ENCODE measurements around the gene SKAP2. TPM values are rescaled to one million over a fixed set of nuclear protein-coding genes. Genes with fewer than 3 reads are reported as not detected.

SKAP2 gene
- total RNA-seq, 1 experiment from 2014 or later, result 30.7 TPM

DNA sequence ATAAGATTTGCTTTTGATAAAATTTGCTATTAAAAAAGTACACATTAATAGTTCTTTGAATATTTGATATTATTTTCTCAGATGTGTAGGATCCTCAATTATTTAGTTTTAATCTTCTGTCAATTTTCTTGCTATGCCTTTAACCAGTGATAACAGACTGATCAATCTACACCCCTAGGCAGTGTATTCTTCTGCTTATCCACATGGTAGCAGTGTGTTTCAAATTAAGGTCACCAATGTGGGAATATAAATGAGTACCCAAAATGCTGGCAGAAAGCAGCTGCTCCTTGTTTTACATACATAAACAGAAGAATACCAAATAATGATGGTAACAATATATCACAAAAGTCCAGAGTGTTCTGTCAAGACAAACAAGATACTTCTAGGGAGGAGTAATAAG is 87.0 kb downstream of the SKAP2 start:
- TF ChIP-seq, protein P1, sequence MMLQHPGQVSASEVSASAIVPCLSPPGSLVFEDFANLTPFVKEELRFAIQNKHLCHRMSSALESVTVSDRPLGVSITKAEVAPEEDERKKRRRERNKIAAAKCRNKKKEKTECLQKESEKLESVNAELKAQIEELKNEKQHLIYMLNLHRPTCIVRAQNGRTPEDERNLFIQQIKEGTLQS (IDR thresholded peaks at IDR 0.05), result no peak
- TF ChIP-seq, protein P2, sequence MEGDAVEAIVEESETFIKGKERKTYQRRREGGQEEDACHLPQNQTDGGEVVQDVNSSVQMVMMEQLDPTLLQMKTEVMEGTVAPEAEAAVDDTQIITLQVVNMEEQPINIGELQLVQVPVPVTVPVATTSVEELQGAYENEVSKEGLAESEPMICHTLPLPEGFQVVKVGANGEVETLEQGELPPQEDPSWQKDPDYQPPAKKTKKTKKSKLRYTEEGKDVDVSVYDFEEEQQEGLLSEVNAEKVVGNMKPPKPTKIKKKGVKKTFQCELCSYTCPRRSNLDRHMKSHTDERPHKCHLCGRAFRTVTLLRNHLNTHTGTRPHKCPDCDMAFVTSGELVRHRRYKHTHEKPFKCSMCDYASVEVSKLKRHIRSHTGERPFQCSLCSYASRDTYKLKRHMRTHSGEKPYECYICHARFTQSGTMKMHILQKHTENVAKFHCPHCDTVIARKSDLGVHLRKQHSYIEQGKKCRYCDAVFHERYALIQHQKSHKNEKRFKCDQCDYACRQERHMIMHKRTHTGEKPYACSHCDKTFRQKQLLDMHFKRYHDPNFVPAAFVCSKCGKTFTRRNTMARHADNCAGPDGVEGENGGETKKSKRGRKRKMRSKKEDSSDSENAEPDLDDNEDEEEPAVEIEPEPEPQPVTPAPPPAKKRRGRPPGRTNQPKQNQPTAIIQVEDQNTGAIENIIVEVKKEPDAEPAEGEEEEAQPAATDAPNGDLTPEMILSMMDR (IDR thresholded peaks at IDR 0.05 in 2 of 3, conservative IDR thresholded peaks at IDR 0.05 in 1 of 3; ENCODE audit: borderline replicate concordance in 1 of 3, insufficient read depth in 1 of 3, low read depth in 2 of 3, low read length in 2 of 3), result peak in 1 of 3 experiments; percentile 14; a peak in 1 of 6 replicates
- Histone ChIP-seq H3K9me2 (ENCODE audit: insufficient read depth) (no peaks in the 10 kb centered on the region; the same call in 1 of the 2 replicates), H3K9me3 (ENCODE audit: control insufficient read depth in 1 of 2, insufficient read depth in 1 of 2, low read depth in 1 of 2, low read length in 2 of 2) (no peaks in the 10 kb centered on the region), H4K20me1 (ENCODE audit: insufficient read depth) (no peaks in the 10 kb centered on the region), H3K4me3 (replicated peaks in 1 of 2; ENCODE audit: low read depth in 1 of 2, low read length in 2 of 2) (no peak overlapping the region), H2AFZ (ENCODE audit: low read depth, low read length, poor library complexity, severe bottlenecking) (no peak overlapping the region), H3K4me1 (ENCODE audit: control insufficient read depth in 1 of 2, insufficient read depth in 2 of 2, low read length in 2 of 2) (peaks cover 0 to under 1% of the 10 kb centered on the region in 2 experiments; a peak in 1 of 4 replicates), H3K36me3 (ENCODE audit: control insufficient read depth in 1 of 2, insufficient read depth in 2 of 2, low read length in 2 of 2) (no peaks in the 10 kb centered on the region), H3K27me3 (ENCODE audit: insufficient read depth, low read length) (no peaks in the 10 kb centered on the region), H3K9ac (ENCODE audit: low read length) (no peak overlapping the region), H3K27ac (ENCODE audit: low read depth, low read length) (no peak overlapping the region), H3K79me2 (ENCODE audit: insufficient read depth, low read length) (no peaks in the 10 kb centered on the region), H3K4me2 (ENCODE audit: low read length) (no peak overlapping the region)
- ATAC-seq (no peak), DNase-seq (ENCODE audit: low read depth, low spot score) (no peak)
- ChIA-PET POLR2A (no interaction called here), RAD21 (ENCODE audit: low non-redundant PET in 1 of 2, low total read pairs in 2 of 2, uncharacterized antibody in 2 of 2, unreplicated experiment in 2 of 2) (no interaction called here), CTCF (no interaction called here)
- no TSS peak for BruUV-seq (replicated peaks)
- intact Hi-C loops (cut with micrococcal nuclease), result no loop called here

DNA sequence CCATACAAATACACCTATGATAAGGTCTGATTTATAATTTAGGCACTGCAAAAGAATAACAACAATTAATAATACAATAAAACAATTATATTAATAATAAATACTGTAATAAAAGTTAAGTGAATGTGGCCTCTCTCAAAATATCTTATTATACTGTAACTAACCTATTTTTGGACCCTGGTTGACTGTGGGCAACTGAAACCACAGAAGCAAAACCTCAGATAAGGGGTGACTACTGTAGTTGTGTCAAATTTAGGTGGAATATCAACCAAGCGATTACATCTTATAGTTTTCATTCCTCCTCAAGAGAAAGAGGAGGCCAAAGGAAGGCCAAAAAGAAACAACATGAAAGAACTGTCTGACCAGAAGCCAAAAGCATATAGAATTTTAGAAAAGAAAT is 103.9 kb downstream of the SKAP2 start:
- ATAC-seq (no peak), DNase-seq (ENCODE audit: low read depth, low spot score) (no peak)
- H4K20me1 ChIP-seq (ENCODE audit: insufficient read depth), result no peaks in the 10 kb centered on the region
- no peaks in the 10 kb centered on the region for H3K36me3 ChIP-seq (ENCODE audit: control insufficient read depth in 1 of 2, insufficient read depth in 2 of 2, low read length in 2 of 2)
- H3K27ac ChIP-seq (ENCODE audit: low read depth, low read length), result no peak overlapping the region
- no TSS peak for BruUV-seq (replicated peaks)
- H3K79me2 ChIP-seq (ENCODE audit: insufficient read depth, low read length), result no peaks in the 10 kb centered on the region
- RAD21 ChIA-PET (ENCODE audit: low non-redundant PET in 1 of 2, low total read pairs in 2 of 2, uncharacterized antibody in 2 of 2, unreplicated experiment in 2 of 2), result no interaction called here
- intact Hi-C loops (cut with micrococcal nuclease), result no loop called here
- no peak overlapping the region for H2AFZ ChIP-seq (ENCODE audit: low read depth, low read length, poor library complexity, severe bottlenecking)
- no peak overlapping the region for H3K9ac ChIP-seq (ENCODE audit: low read length)
- H3K4me1 ChIP-seq (ENCODE audit: control insufficient read depth in 1 of 2, insufficient read depth in 2 of 2, low read length in 2 of 2), result no peaks in the 10 kb centered on the region
- CTCF ChIA-PET, result no interaction called here
- no peak overlapping the region for H3K4me2 ChIP-seq (ENCODE audit: low read length)
- POLR2A ChIA-PET, result no interaction called here
- no peaks in the 10 kb centered on the region for H3K9me3 ChIP-seq (ENCODE audit: control insufficient read depth in 1 of 2, insufficient read depth in 1 of 2, low read depth in 1 of 2, low read length in 2 of 2)
- no peaks in the 10 kb centered on the region for H3K27me3 ChIP-seq (ENCODE audit: insufficient read depth, low read length)
- H3K4me3 ChIP-seq (replicated peaks in 1 of 2; ENCODE audit: low read depth in 1 of 2, low read length in 2 of 2), result no peak overlapping the region
- H3K9me2 ChIP-seq (ENCODE audit: insufficient read depth), result no peaks in the 10 kb centered on the region
- TF ChIP-seq POLR2AphosphoS5 (IDR thresholded peaks at IDR 0.05; ENCODE audit: low read depth, low read length), result no peak
- TF ChIP-seq, protein P3, sequence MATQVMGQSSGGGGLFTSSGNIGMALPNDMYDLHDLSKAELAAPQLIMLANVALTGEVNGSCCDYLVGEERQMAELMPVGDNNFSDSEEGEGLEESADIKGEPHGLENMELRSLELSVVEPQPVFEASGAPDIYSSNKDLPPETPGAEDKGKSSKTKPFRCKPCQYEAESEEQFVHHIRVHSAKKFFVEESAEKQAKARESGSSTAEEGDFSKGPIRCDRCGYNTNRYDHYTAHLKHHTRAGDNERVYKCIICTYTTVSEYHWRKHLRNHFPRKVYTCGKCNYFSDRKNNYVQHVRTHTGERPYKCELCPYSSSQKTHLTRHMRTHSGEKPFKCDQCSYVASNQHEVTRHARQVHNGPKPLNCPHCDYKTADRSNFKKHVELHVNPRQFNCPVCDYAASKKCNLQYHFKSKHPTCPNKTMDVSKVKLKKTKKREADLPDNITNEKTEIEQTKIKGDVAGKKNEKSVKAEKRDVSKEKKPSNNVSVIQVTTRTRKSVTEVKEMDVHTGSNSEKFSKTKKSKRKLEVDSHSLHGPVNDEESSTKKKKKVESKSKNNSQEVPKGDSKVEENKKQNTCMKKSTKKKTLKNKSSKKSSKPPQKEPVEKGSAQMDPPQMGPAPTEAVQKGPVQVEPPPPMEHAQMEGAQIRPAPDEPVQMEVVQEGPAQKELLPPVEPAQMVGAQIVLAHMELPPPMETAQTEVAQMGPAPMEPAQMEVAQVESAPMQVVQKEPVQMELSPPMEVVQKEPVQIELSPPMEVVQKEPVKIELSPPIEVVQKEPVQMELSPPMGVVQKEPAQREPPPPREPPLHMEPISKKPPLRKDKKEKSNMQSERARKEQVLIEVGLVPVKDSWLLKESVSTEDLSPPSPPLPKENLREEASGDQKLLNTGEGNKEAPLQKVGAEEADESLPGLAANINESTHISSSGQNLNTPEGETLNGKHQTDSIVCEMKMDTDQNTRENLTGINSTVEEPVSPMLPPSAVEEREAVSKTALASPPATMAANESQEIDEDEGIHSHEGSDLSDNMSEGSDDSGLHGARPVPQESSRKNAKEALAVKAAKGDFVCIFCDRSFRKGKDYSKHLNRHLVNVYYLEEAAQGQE (IDR thresholded peaks at IDR 0.05; ENCODE audit: low read depth), result no peak
- no peak for TF ChIP-seq POLR2A (IDR thresholded peaks at IDR 0.05; ENCODE audit: borderline replicate concordance, extremely low read depth, insufficient read depth, insufficient read length)
- no peak for TF ChIP-seq EZH2 (IDR thresholded peaks at IDR 0.05)
- TF ChIP-seq ZNF274 (IDR thresholded peaks at IDR 0.05; ENCODE audit: low read depth, low read length), result no peak
- no peak for TF ChIP-seq CEBPB (IDR thresholded peaks at IDR 0.05; ENCODE audit: low read depth)
- TF ChIP-seq EZH2phosphoT487 (IDR thresholded peaks at IDR 0.05; ENCODE audit: borderline replicate concordance), result no peak
- TF ChIP-seq, protein P4, sequence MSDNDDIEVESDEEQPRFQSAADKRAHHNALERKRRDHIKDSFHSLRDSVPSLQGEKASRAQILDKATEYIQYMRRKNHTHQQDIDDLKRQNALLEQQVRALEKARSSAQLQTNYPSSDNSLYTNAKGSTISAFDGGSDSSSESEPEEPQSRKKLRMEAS (IDR thresholded peaks at IDR 0.05), result no peak
- no peak for TF ChIP-seq YY1 (IDR thresholded peaks at IDR 0.05; ENCODE audit: extremely low read depth, insufficient replicate concordance, low read depth, low read length)
- TF ChIP-seq, protein P1 (IDR thresholded peaks at IDR 0.05), result no peak
- no peak for TF ChIP-seq SIN3A (IDR thresholded peaks at IDR 0.05; ENCODE audit: low read depth)
